Measurements from ENCODE around the gene MRPL55.
A peak's percentile ranks its signal among the peaks of the same experiment; 100 is the strongest.

MRPL55 gene

DNA sequence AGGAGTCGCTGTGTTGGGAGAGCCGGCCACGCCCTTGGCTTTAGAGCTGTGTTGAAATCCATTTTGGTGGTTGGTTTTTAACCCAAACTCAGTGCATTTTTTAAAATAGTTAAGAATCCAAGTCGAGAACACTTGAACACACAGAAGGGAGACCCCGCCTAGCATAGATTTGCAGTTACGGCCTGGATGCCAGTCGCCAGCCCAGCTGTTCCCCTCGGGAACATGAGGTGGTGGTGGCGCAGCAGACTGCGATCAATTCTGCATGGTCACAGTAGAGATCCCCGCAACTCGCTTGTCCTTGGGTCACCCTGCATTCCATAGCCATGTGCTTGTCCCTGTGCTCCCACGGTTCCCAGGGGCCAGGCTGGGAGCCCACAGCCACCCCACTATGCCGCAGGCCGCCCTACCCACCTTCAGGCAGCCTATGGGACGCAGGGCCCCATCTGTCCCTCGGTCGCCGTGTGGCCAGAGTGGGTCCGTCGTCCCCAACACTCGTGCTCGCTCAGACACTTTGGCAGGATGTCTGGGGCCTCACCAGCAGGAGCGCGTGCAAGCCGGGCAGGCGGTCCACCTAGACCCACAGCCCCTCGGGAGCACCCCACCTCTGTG lies 10.7 kb downstream of the MRPL55 start:
- DNase-seq (ENCODE audit: low spot score): peak; percentile 64
- no peak overlapping the region for H3K4me3 ChIP-seq
- TF ChIP-seq, protein P1, sequence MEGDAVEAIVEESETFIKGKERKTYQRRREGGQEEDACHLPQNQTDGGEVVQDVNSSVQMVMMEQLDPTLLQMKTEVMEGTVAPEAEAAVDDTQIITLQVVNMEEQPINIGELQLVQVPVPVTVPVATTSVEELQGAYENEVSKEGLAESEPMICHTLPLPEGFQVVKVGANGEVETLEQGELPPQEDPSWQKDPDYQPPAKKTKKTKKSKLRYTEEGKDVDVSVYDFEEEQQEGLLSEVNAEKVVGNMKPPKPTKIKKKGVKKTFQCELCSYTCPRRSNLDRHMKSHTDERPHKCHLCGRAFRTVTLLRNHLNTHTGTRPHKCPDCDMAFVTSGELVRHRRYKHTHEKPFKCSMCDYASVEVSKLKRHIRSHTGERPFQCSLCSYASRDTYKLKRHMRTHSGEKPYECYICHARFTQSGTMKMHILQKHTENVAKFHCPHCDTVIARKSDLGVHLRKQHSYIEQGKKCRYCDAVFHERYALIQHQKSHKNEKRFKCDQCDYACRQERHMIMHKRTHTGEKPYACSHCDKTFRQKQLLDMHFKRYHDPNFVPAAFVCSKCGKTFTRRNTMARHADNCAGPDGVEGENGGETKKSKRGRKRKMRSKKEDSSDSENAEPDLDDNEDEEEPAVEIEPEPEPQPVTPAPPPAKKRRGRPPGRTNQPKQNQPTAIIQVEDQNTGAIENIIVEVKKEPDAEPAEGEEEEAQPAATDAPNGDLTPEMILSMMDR (IDR thresholded peaks at IDR 0.05): no peak
- H3K27ac ChIP-seq: no peak overlapping the region

DNA sequence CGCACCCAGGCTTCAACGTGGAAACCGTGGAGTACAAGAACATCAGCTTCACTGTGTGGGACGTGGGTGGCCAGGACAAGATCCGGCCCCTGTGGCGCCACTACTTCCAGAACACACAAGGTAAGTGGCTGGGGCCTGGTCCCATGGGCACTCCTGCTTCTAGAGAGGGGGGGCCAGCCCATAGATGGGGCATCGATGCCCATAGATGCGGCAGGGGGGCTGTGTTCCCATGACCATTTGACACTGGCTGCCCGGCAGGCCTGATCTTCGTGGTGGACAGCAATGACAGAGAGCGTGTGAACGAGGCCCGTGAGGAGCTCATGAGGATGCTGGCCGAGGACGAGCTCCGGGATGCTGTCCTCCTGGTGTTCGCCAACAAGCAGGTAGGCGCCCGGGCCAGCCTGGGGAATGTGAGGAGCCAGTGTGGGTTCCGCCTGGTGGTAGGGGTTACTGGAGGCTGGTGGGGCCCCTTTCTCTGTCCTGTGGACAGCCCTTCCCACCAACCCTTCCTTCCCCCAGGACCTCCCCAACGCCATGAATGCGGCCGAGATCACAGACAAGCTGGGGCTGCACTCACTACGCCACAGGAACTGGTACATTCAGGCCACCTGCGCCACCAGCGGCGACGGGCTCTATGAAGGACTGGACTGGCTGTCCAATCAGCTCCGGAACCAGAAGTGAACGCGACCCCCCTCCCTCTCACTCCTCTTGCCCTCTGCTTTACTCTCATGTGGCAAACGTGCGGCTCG lies 11.6 kb downstream of the MRPL55 start:
- Histone ChIP-seq H3K4me3 (no peak overlapping the region), H3K27ac (no peak overlapping the region)
- TF ChIP-seq, protein P1 (IDR thresholded peaks at IDR 0.05): no peak
- DNase-seq (ENCODE audit: low spot score): peak; percentile 71

DNA sequence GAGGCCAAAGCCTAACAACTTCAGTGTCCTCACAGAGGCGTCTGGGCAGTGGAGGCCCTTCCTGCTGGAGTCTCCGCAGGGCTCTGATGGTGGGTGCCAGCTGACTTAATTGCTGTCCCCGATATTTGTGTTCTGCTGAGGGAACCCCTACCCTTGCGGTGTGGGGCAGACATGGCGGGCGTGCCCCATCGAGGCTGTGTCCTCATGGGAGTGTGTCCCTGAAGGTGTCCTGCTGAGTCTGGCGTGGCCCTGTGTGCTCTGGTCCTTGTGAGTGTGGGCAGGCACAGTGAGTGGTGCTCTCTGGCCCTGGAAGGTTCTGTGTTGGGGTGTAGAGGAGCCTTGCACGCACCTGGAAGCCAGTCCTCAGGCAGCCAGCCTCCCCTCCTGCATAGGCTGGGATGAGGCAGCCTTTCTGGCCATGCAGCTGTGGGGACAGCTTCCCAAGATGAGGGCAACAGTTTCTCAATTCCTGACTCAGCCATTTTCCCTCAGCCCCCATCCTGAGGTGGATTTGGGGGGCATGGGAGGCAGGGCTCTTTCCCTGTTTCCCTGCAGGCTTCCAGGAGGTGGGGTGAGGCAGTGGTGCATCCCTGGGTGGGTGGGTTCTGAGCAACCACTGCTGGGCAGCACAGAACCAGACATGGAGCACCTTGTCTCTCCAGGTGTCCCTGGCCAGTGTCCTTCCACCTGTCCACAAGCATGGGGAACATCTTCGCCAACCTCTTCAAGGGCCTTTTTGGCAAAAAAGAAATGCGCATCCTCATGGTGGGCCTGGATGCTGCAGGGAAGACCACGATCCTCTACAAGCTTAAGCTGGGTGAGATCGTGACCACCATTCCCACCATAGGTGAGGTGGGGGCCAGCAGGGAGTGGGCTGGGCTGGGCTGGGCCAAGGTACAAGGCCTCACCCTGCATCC lies 12.4 kb downstream of the MRPL55 start:
- no peak overlapping the region for H3K4me3 ChIP-seq
- H3K27ac ChIP-seq: no peak overlapping the region
- TF ChIP-seq, protein P1 (IDR thresholded peaks at IDR 0.05): no peak
- peak; percentile 66 for DNase-seq (ENCODE audit: low spot score)

DNA sequence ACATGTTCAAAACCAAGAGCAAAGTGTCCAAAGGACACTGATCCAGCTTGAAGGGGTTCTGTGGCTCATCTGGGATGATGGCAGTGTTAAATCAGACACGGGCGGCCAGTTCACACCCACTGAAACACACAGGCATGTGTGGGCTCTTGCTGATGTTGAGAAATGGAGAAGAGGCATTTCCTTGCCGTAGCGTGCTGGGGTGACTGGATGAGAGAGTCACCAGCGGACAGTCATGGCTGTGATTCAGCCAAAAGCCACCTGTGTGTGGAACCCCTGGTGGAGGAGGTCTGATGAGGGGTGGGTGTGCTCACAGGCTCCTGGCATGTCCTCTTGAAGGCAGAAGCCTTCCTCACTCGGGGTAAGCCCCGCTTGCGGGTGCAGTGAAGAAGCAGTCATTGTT lies 13.2 kb downstream of the MRPL55 start:
- Histone ChIP-seq H3K4me3 (no peak overlapping the region), H3K27ac (no peak overlapping the region)
- TF ChIP-seq, protein P1 (IDR thresholded peaks at IDR 0.05): no peak
- peak; percentile 69 for DNase-seq (ENCODE audit: low spot score)

DNA sequence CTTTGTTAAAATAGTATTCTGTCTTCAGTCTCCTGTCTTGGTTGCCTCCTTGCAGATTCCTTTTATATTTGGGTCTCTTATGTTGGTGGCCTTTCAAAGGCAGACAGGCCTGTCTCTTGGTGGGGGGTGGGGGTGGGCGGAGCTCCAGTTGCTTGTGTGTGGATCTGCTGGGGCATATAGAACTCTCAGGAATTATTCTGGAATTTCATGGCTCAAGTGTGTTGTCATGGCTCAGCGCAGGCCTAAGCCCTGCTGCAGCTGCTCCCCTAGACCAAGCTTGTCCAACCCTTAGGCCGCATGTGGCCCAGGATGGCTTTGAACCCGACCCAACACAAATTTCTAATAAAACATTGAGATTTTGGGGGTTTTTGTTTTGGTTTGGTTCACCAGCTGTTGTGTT lies 13.9 kb downstream of the MRPL55 start:
- no peak overlapping the region for H3K4me3 ChIP-seq
- DNase-seq (ENCODE audit: low spot score): peak; percentile 28
- H3K27ac ChIP-seq: no peak overlapping the region
- TF ChIP-seq, protein P1 (IDR thresholded peaks at IDR 0.05): no peak

DNA sequence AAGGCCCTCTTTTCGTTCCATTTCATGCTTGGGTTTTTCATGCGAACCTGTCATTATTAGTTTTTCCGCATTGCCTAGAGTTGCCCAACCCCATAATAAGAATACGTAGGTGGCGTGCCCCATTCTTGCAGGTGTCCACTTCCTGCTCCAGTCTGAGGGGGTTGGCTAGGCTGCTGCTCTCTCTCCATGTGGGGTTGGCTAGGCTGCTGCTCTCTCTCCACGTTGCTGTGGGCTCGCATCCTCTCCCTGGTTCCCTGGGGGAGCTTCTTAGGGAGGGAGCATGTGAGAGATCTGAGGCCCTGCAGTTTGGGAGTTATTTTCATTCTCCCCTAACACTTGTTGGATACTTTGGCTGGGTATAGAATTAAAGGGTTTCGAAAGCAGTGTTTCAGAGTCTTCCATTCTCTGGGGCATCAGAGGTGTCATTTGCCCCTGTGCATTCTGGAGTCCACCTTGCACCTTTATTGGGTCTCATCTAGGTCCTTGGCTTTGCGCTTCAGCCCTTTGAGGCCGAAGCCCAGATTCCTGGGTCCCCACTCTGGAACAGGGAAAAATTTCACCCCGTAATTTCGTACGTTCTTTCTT lies 14.6 kb downstream of the MRPL55 start:
- Histone ChIP-seq H3K4me3 (no peak overlapping the region), H3K27ac (no peak overlapping the region)
- DNase-seq (ENCODE audit: low spot score): peak; percentile 14
- TF ChIP-seq, protein P1 (IDR thresholded peaks at IDR 0.05): no peak
